Measurements from ENCODE around the gene NT5DC4.

NT5DC4 gene

GRCh38 chr2:112720785-112721184 lies at the start of gene NT5DC4:
NT5DC4 (plus strand) TSS chr2:112721020; CDS start chr2:112721080, 60 bp downstream.
- peak in 1 of 2 experiments; percentile 42 for DNase-seq
- TF ChIP-seq GATA1 (IDR thresholded peaks at IDR 0.05; ENCODE audit: low read depth, low read length) (no peak), POLR2A (IDR thresholded peaks at IDR 0.05; ENCODE audit: low read length) (no peak)

- TF ChIP-seq POLR2A (IDR thresholded peaks at IDR 0.05; ENCODE audit: low read length): no peak
- no peak for TF ChIP-seq GATA1 (IDR thresholded peaks at IDR 0.05; ENCODE audit: low read depth, low read length)
- no peak for DNase-seq
Observed at GRCh38 chr2:112671801-112672200, 49.0 kb upstream of the NT5DC4 start.

DNA sequence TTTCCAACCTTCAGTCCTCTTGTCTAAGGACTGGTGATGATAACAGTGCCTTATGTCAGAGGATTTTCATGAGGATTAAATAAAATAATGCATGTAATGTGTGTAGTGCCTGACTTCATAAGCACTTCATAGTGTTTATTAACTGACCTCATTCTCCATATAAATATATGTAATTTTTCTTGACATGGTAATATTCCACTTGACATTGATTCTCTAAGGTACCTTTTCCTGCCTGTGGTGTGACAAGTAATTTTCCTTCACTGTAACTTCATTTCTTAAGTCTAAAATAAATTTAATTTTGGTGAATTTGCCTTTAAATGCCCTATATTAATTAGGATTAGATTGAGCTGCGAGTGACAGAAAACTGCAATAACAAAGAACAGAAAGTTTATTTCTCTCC lies 47.8 kb upstream of the NT5DC4 start:
- no peak for DNase-seq
- TF ChIP-seq GATA1 (IDR thresholded peaks at IDR 0.05; ENCODE audit: low read depth, low read length): no peak
- no peak for TF ChIP-seq POLR2A (IDR thresholded peaks at IDR 0.05; ENCODE audit: low read length)

DNA sequence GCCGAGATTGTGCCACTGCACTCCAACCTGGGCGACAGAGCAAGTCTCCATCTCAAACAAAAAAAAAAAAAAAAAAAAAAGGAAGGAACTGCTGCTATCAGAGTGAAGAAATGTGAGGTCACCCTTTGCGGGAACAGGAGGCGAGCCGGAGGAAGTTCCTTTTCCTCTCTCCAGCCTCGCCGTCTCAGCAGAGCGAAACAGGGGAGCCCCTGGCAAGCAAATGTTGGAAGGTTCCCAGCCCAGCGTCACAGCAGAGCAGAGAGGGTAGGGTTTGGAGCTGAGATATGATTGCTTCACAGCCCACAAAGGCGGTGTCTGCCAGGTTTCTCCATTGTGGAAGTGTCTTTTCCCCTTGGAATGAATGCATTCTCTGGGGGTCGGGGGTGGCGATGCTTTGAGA lies 46.6 kb upstream of the NT5DC4 start:
- peak in 1 of 2 experiments; percentile 38 for DNase-seq
- TF ChIP-seq POLR2A (IDR thresholded peaks at IDR 0.05; ENCODE audit: low read length): no peak
- TF ChIP-seq GATA1 (IDR thresholded peaks at IDR 0.05; ENCODE audit: low read depth, low read length): no peak

GRCh38 chr2:112679484-112679883 lies 41.3 kb upstream of the NT5DC4 start:
- DNase-seq: no peak

GRCh38 chr2:112680666-112681101 lies 40.1 kb upstream of the NT5DC4 start:
- DNase-seq: no peak

More at GRCh38 chr2:112679484-112679883, 41.3 kb upstream of the NT5DC4 start:
- no peak for TF ChIP-seq GATA1 (IDR thresholded peaks at IDR 0.05; ENCODE audit: low read depth, low read length)

DNA sequence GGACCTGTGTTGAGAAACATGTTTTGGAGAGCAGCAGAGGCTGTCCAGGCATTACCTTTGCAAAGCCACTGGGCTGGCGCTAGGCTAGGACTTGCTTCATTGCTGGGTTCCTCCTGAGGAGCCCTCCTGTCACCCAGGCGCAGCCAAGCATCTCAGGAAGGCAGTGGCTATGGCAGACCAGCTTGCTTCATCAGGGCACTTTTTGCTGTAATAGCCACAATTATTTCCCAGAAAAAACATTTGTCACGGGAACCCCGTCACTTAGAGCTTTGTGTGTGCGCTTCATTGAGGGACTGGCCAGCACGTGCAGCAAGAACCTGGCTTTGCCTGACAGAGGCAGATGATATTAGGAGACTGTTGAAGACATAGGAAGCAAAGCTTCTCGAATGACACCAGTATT lies 38.7 kb upstream of the NT5DC4 start:
- TF ChIP-seq GATA1 (IDR thresholded peaks at IDR 0.05; ENCODE audit: low read depth, low read length) (no peak), POLR2A (IDR thresholded peaks at IDR 0.05; ENCODE audit: low read length) (no peak)
- no peak for DNase-seq

More at GRCh38 chr2:112680666-112681101, 40.1 kb upstream of the NT5DC4 start:
- TF ChIP-seq POLR2A (IDR thresholded peaks at IDR 0.05; ENCODE audit: low read length): no peak
- TF ChIP-seq GATA1 (IDR thresholded peaks at IDR 0.05; ENCODE audit: low read depth, low read length): no peak

DNA sequence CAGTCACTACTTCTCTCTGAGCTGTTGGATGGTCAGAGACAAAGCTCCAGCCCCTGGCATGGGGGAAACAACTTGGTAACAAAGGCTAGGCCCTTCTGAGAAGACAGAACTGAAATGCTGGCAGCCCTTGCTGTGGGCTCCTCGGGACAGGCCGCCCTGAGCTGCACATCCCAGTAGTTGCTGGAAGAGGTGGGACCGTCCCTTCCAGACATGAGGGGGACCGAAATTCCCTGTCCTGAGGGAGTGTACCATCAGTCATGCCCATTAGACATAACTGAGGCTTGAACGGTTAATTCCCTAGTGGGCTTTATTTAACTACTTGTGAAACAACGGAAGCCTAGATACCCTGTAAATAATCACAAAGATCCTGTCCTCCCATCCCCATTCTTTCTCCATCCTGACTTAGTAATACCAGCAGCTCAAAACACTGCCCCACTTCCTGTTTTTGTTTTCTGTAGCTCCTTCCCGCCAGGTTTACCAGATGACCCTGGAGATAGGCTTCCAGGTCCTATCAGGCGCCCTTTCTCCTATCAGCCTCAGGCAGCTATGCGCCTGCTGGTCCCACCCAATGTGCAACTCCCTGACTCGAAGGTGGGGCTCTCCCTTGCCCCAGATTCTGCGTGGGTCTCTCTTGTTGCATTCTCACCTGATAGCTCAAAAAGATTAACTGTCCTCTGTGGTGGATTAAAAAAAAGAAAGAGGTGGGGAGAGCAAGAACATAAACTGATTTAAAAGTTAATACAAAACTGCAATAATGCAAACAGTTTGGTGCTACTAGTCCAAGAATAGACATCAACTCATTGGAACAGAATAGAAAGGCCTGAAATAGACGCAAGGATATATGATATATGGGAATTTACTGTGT lies 37.0 kb upstream of the NT5DC4 start:
- peak; percentile 94 to 99 for DNase-seq

DNA sequence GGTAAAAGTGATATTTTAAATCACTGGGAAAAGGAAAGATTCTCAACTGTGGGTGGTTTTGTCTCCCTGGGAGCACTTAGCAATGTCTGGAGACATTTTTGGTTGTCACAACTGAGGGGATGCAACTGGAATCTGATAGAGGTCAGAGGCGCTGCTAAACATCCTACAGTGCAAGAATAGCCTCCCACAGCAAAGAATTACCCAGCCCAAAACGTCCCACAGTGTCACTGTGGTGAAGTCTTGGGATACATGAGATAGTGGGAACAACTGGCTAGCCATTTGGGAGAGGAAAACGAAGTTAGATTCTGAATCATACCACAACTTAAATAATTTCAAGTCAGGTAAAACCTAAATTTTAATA lies 36.4 kb upstream of the NT5DC4 start:
- TF ChIP-seq GATA1 (IDR thresholded peaks at IDR 0.05; ENCODE audit: low read depth, low read length) (no peak), POLR2A (IDR thresholded peaks at IDR 0.05; ENCODE audit: low read length) (no peak)
- DNase-seq: peak; percentile 62 to 73

More for the DNA sequence above, 37.0 kb upstream of the NT5DC4 start:
- TF ChIP-seq POLR2A (IDR thresholded peaks at IDR 0.05; ENCODE audit: low read length) (peak; percentile 10), GATA1 (IDR thresholded peaks at IDR 0.05; ENCODE audit: low read depth, low read length) (peak; percentile 94)

DNA sequence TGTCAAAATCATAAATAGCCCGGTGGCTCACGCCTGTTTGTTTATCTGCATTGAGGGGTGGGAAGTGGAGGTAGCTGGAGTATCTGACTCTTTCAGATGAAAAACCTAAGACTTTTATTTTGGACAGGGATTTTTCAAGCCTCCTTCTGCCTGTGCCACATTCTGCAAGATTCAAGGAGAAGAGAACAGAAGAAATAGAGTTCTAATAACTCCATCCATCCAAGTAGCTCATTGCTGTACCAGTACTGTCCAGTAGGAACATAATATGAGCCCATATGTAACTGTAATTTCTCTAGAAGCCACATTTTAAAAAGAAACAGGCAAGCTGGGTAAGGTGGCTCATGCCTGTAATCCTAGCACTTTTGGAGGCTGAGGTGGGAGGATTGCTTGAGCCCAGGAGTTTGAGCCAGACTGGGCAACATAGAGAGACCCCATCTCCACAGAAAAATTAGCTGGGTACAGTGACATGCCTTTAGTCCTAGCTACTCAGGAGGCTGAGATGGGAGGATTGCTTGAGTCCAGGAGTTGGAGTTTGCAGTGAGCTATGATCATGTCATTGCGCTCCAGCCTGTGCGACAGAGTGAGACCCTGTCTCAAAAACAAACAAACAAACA lies 35.4 kb upstream of the NT5DC4 start:
- TF ChIP-seq POLR2A (IDR thresholded peaks at IDR 0.05; ENCODE audit: low read length) (no peak), GATA1 (IDR thresholded peaks at IDR 0.05; ENCODE audit: low read depth, low read length) (no peak)
- peak; percentile 78 to 82 for DNase-seq

DNA sequence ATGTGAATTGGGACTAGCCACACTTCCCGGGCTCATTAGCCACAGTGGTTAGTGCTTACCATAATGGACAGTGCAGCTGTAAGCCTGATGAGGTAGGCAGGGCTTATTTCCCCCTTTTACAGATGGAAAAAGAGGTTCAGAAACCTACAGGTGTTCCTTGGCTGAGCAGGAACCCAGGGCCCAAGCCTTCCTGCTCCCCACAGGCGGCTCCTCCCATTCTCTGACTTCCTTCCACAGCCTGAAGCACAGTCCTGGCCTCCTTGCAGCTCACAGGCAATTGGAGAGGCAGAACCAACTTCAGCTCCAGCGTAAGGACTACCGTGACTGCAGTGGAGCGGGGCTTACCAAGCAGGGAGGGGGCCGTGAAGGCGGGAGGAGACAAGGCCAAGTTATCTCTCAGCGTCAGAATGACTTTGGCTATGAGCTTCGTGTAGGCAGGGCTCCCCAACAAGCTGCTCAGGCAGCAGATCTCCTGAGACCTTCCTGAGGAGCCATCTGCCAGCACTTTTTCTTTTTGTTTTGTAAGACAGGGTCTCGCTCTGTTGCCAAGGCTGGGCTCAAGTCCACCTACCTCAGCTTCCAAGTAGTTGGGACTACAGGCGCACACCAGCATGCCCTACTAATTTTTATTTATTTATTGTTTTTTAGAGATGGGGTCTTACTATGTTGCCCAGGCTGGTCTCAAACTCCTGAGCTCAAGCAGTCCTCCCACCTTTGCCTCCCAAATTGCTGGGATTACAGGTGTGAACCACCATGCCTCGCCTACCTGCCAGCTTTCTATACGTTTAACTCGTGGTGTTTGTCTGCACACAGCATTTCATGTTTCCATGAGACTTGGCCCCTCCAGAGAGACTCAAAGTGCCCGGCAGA lies 34.2 kb upstream of the NT5DC4 start:
- DNase-seq: peak; percentile 96 to 98
- TF ChIP-seq GATA1 (IDR thresholded peaks at IDR 0.05; ENCODE audit: low read depth, low read length): no peak
- peak; percentile 86 for TF ChIP-seq POLR2A (IDR thresholded peaks at IDR 0.05; ENCODE audit: low read length)

DNA sequence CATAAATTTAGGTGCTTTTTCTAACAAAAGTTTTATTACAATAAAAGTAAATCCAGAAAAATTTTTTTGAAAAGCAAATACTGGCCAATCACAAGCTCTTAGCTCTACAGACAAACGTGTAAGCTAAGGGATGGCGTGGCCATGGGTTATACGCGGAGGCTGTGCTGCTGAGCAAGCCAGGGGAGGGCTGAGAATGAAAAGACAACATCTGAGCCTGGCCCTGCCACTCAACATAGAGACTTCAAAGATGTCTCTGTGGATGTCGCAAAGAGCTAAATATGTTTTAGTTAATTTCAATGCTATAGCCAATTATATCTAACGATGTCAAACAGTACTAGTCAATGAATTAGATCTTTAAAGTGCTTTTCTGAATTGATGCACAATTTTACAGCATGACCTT lies 33.3 kb upstream of the NT5DC4 start:
- no peak for TF ChIP-seq GATA1 (IDR thresholded peaks at IDR 0.05; ENCODE audit: low read depth, low read length)
- TF ChIP-seq POLR2A (IDR thresholded peaks at IDR 0.05; ENCODE audit: low read length): no peak

GRCh38 chr2:112688086-112688880 lies 32.5 kb upstream of the NT5DC4 start:
- TF ChIP-seq GATA1 (IDR thresholded peaks at IDR 0.05; ENCODE audit: low read depth, low read length) (no peak), POLR2A (IDR thresholded peaks at IDR 0.05; ENCODE audit: low read length) (no peak)
- no peak for DNase-seq

More for the DNA sequence above, 33.3 kb upstream of the NT5DC4 start:
- DNase-seq: peak; percentile 32 to 37
